Sigmoid colon (tissue), 4 donors: ENCODE results near the gene CASZ1.

Experiments
- CTCF ChIP-seq, 4 experiments: fragments of 450-650 bp in 3 of 4; fragments of 200-600 bp in 1 of 4; IDR thresholded peaks; one replicate each; pipeline ENCODE4 v1.5.1; 2016 to 2019; ENCODE audit warnings: antibody characterized with exemption in 4 of 4, mild to moderate bottlenecking in 3 of 4, moderate library complexity in 2 of 4
- POLR2A ChIP-seq, 2 donors: fragments of 450-650 bp; IDR thresholded peaks; one replicate each; pipeline ENCODE4 v1.6.1; 2016; ENCODE audit warnings: antibody characterized with exemption in 2 of 2, mild to moderate bottlenecking in 2 of 2, moderate library complexity in 2 of 2
- POLR2AphosphoS5 ChIP-seq, 4 donors: sonication (generic); formaldehyde crosslinking; IDR thresholded peaks; one replicate each; pipeline ENCODE4 v1.6.1; 2017; ENCODE audit warnings: antibody characterized with exemption in 4 of 4

- TF ChIP-seq POLR2A (IDR thresholded peaks at IDR 0.05) (no peak), CTCF (IDR thresholded peaks at IDR 0.05) (no peak), POLR2AphosphoS5 (IDR thresholded peaks at IDR 0.05) (no peak)
Measured at GRCh38 chr1:10622910-10623685, 173.3 kb downstream of the CASZ1 start.
